IPS-18c (cell line): Measurements from ENCODE around the gene FPR1.
"Not testable (repeated sequence)": the region's sequence is repeated elsewhere in the genome, so short reads cannot be mapped to it uniquely, and the experiment has no call there.

Source experiments
- H3K4me3 ChIP-seq: 2 replicates; pipeline ENCODE4 v1.7.0; 2013; ENCODE audit warnings: low read depth, mild to moderate bottlenecking, low read length, moderate library complexity; ENCODE audit not compliant: insufficient read depth
- H3K9me3 ChIP-seq: one replicate; pipeline ENCODE4 v1.6.1; 2013; ENCODE audit warnings: mild to moderate bottlenecking, low read length, moderate library complexity; ENCODE audit not compliant: control insufficient read depth, insufficient read depth

The FPR1 gene

GRCh38 chr19:51750400-51751094, 1.1 kb downstream of the FPR1 start:
- H3K9me3 ChIP-seq, result peaks cover 4% of the 10 kb centered on the region

GRCh38 chr19:51749979-51750378, 1.7 kb downstream of the FPR1 start:
- no peak overlapping the region for H3K4me3 ChIP-seq
- H3K9me3 ChIP-seq, result peaks cover 4% of the 10 kb centered on the region

More at GRCh38 chr19:51750400-51751094, 1.1 kb downstream of the FPR1 start:
- H3K4me3 ChIP-seq, result no peak overlapping the region

GRCh38 chr19:51746731-51747130, 4.9 kb downstream of the FPR1 start:
- Histone ChIP-seq H3K4me3 (no peak overlapping the region), H3K9me3 (peaks cover 4% of the 10 kb centered on the region)

GRCh38 chr19:51743405-51743804, 8.3 kb downstream of the FPR1 start:
- Histone ChIP-seq H3K4me3 (no peak overlapping the region), H3K9me3 (no peaks in the 10 kb centered on the region)

- Histone ChIP-seq H3K9me3 (no peaks in the 10 kb centered on the region), H3K4me3 (no peak overlapping the region)
Observed at GRCh38 chr19:51742789-51743188, 8.9 kb downstream of the FPR1 start.

- H3K9me3 ChIP-seq, result no peaks in the 10 kb centered on the region
- H3K4me3 ChIP-seq, result no peak overlapping the region
Observed at GRCh38 chr19:51740356-51740755, 11.3 kb downstream of the FPR1 start.

GRCh38 chr19:51739466-51740213, 12.0 kb downstream of the FPR1 start:
- no peak overlapping the region for H3K4me3 ChIP-seq
- H3K9me3 ChIP-seq, result no peaks in the 10 kb centered on the region

- H3K9me3 ChIP-seq, H3K4me3 ChIP-seq: not testable (repeated sequence)
Observed at GRCh38 chr19:51738523-51738922, 13.2 kb downstream of the FPR1 start.

- Histone ChIP-seq H3K4me3 (no peak overlapping the region), H3K9me3 (no peaks in the 10 kb centered on the region)
Observed at GRCh38 chr19:51737924-51738323, 13.8 kb downstream of the FPR1 start.

GRCh38 chr19:51737389-51737788, 14.3 kb downstream of the FPR1 start:
- H3K9me3 ChIP-seq, result no peaks in the 10 kb centered on the region
- H3K4me3 ChIP-seq, result no peak overlapping the region

GRCh38 chr19:51735759-51736449, 15.8 kb downstream of the FPR1 start:
- no peak overlapping the region for H3K4me3 ChIP-seq
- no peaks in the 10 kb centered on the region for H3K9me3 ChIP-seq

- Histone ChIP-seq H3K4me3 (no peak overlapping the region; the same call in 1 of the 2 replicates), H3K9me3 (no peaks in the 10 kb centered on the region)
Observed at GRCh38 chr19:51733742-51734522, 17.7 kb downstream of the FPR1 start.

- Histone ChIP-seq H3K9me3 (no peaks in the 10 kb centered on the region), H3K4me3 (no peak overlapping the region)
Observed at GRCh38 chr19:51729781-51730180, 21.9 kb downstream of the FPR1 start.

GRCh38 chr19:51727349-51727880, 24.3 kb downstream of the FPR1 start:
- Histone ChIP-seq H3K4me3 (no peak overlapping the region), H3K9me3 (no peaks in the 10 kb centered on the region)

GRCh38 chr19:51726049-51726448, 25.6 kb downstream of the FPR1 start:
- no peaks in the 10 kb centered on the region for H3K9me3 ChIP-seq
- H3K4me3 ChIP-seq, result no peak overlapping the region; the same call in 1 of the 2 replicates

- no peaks in the 10 kb centered on the region for H3K9me3 ChIP-seq
- no peak overlapping the region for H3K4me3 ChIP-seq
Observed at GRCh38 chr19:51724543-51724942, 27.1 kb downstream of the FPR1 start.

- Histone ChIP-seq H3K9me3 (no peaks in the 10 kb centered on the region), H3K4me3 (no peak overlapping the region)
Observed at GRCh38 chr19:51722492-51722891, 29.2 kb downstream of the FPR1 start.
